Ishikawa (cell line): Measurements from ENCODE around the gene NUP153.

Source experiments
- CEBPB ChIP-seq: IDR thresholded peaks from 2 replicates; pipeline ENCODE4 v1.6.1; 2012
- CREB1 ChIP-seq: IDR thresholded peaks from 2 replicates; pipeline ENCODE4 v1.6.1; 2012; ENCODE audit warnings: low read depth
- NFIC ChIP-seq: IDR thresholded peaks from 2 replicates; pipeline ENCODE4 v1.6.1; 2012
- RAD21 ChIP-seq: IDR thresholded peaks from 2 replicates; pipeline ENCODE4 v1.6.1; 2012; ENCODE audit warnings: low read depth
- USF1 ChIP-seq: IDR thresholded peaks from 2 replicates; pipeline ENCODE4 v1.6.1; 2012

- TF ChIP-seq RAD21 (no peak), NFIC (no peak), CEBPB (no peak), CREB1 (no peak), USF1 (no peak)
These were observed 55.9 kb downstream of the NUP153 start for GRCh38 chr6:17650656-17651309.
